Hepatocyte (in vitro differentiated cells): ENCODE data around the gene PLGRKT.

Experiments used
- EZH2 ChIP-seq: fragments of 200-600 bp; sonication (generic); IDR thresholded peaks from 2 replicates; pipeline ENCODE4 v1.6.1; 2016; ENCODE audit warnings: antibody characterized with exemption, mild to moderate bottlenecking, borderline replicate concordance
- TF ChIP-seq, protein P1 (sequence below): fragments of 200-600 bp; sonication (generic); IDR thresholded peaks from 2 replicates; pipeline ENCODE4 v1.5.1; 2016; ENCODE audit warnings: antibody characterized with exemption, mild to moderate bottlenecking; ENCODE audit not compliant: poor library complexity

DNA sequence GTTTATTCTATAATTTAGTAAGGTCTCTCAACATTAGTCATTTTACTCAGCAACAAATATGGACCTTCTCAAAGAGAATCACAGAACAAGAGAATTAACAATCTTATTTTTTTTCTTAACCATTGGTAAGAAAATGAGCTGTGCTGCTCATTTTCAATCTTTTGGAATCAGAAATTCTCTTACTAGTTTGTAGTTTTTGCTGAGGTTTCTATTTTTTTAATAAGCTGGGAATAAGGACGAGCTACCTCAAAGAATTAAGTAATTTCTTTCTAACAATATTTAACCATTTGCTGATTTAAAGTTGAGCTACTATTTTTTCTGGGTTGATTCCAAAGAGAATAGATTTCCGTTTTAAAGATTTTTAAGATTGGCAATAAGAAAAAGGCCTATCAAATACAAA lies 44.2 kb downstream of the PLGRKT start:
- TF ChIP-seq, protein P1, sequence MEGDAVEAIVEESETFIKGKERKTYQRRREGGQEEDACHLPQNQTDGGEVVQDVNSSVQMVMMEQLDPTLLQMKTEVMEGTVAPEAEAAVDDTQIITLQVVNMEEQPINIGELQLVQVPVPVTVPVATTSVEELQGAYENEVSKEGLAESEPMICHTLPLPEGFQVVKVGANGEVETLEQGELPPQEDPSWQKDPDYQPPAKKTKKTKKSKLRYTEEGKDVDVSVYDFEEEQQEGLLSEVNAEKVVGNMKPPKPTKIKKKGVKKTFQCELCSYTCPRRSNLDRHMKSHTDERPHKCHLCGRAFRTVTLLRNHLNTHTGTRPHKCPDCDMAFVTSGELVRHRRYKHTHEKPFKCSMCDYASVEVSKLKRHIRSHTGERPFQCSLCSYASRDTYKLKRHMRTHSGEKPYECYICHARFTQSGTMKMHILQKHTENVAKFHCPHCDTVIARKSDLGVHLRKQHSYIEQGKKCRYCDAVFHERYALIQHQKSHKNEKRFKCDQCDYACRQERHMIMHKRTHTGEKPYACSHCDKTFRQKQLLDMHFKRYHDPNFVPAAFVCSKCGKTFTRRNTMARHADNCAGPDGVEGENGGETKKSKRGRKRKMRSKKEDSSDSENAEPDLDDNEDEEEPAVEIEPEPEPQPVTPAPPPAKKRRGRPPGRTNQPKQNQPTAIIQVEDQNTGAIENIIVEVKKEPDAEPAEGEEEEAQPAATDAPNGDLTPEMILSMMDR, result no peak
- TF ChIP-seq EZH2, result no peak
